Neural cell (in vitro differentiated cells): Measurements from ENCODE around the gene AVEN. TPM values are rescaled to one million over a fixed set of nuclear protein-coding genes. Genes with fewer than 3 reads are reported as not detected.

Experiments
- H2AFZ ChIP-seq: fragments of 200-600, 300-800 bp; sonication (generic), shearing (Covaris generic); 2 replicates; pipeline ENCODE4 v1.6.0; 2014; ENCODE audit warnings: low read depth, mild to moderate bottlenecking, antibody characterized with exemption, low read length, moderate library complexity
- H3F3A ChIP-seq: fragments of 200-600 bp; shearing (Covaris generic); 2 replicates; pipeline ENCODE4 v1.6.1; 2016; ENCODE audit warnings: mild to moderate bottlenecking, moderate library complexity, mixed read lengths, antibody characterized with exemption, low read length; ENCODE audit not compliant: insufficient read depth, poor library complexity, severe bottlenecking
- H3K27ac ChIP-seq: fragments of 200-600, 300-800 bp; sonication (generic), shearing (Covaris generic); 2 replicates; pipeline ENCODE4 v1.5.1; 2014; ENCODE audit warnings: mild to moderate bottlenecking, low read length, moderate library complexity
- H3K27me3 ChIP-seq: fragments of 300-800, 200-600 bp; sonication (generic), shearing (Covaris generic); 2 replicates; pipeline ENCODE4 v1.6.0; 2014; ENCODE audit warnings: mild to moderate bottlenecking, low read depth, low read length, moderate library complexity; ENCODE audit not compliant: insufficient read depth
- H3K36me3 ChIP-seq: fragments of 300-800, 200-600 bp; sonication (generic), shearing (Covaris generic); 2 replicates; pipeline ENCODE4 v1.5.1; 2014; ENCODE audit warnings: mild to moderate bottlenecking, antibody characterized with exemption, low read length, moderate library complexity; ENCODE audit not compliant: insufficient read depth
- H3K4me2 ChIP-seq: fragments of 300-800, 200-600 bp; sonication (generic), shearing (Covaris generic); 2 replicates; pipeline ENCODE4 v1.6.0; 2014; ENCODE audit warnings: mild to moderate bottlenecking, low read length
- H3K4me3 ChIP-seq: fragments of 300-800, 200-600 bp; sonication (generic), shearing (Covaris generic); 2 replicates; pipeline ENCODE4 v1.5.1; 2014; ENCODE audit warnings: mild to moderate bottlenecking, low read length, moderate library complexity
- H3K79me2 ChIP-seq: fragments of 200-600 bp; shearing (Covaris generic); replicated peaks from 2 replicates; pipeline ENCODE4 v1.6.0; 2014; ENCODE audit warnings: mild to moderate bottlenecking, low read length, moderate library complexity; ENCODE audit not compliant: insufficient read depth
- H3K9ac ChIP-seq: fragments of 300-800, 200-600 bp; sonication (generic), shearing (Covaris generic); 2 replicates; pipeline ENCODE4 v1.6.1; 2016; ENCODE audit warnings: mild to moderate bottlenecking, low read length, mixed read lengths
- H3K9me2 ChIP-seq: fragments of 200-600 bp; shearing (Covaris generic); 2 replicates; pipeline ENCODE4 v1.6.1; 2016; ENCODE audit warnings: mild to moderate bottlenecking, low read length, mixed read lengths; ENCODE audit not compliant: insufficient read depth
- H3K9me3 ChIP-seq: fragments of 200-600, 300-800 bp; sonication (generic), shearing (Covaris generic); 2 replicates; pipeline ENCODE4 v1.6.1; 2016; ENCODE audit warnings: mild to moderate bottlenecking, mixed run types, low read length, moderate library complexity, mixed read lengths
- H4K20me1 ChIP-seq: fragments of 200-600 bp; shearing (Covaris generic); 2 replicates; pipeline ENCODE4 v1.6.1; 2016; ENCODE audit warnings: mild to moderate bottlenecking, mixed run types; ENCODE audit not compliant: insufficient read depth
- CTCF ChIP-seq: fragments of 450-650 bp; IDR thresholded peaks from 2 replicates; pipeline ENCODE4 v1.5.1; 2014; ENCODE audit warnings: antibody characterized with exemption, mild to moderate bottlenecking, moderate library complexity; ENCODE audit not compliant: poor library complexity, severe bottlenecking
- EP300 ChIP-seq: fragments of 450-650 bp; conservative IDR thresholded peaks from 2 replicates; pipeline ENCODE4 v1.6.1; 2014; ENCODE audit warnings: antibody characterized with exemption, mild to moderate bottlenecking, moderate library complexity; ENCODE audit not compliant: poor library complexity, severe bottlenecking
- EZH2 ChIP-seq: fragments of 200-600, 300-800 bp; shearing (Covaris generic), sonication (generic); IDR thresholded peaks from 2 replicates; pipeline ENCODE4 v1.6.1; 2014; ENCODE audit warnings: antibody characterized with exemption, low read length, borderline replicate concordance, mild to moderate bottlenecking; ENCODE audit not compliant: insufficient read depth, poor library complexity, severe bottlenecking
- MXI1 ChIP-seq: fragments of 450-650 bp; conservative IDR thresholded peaks from 2 replicates; pipeline ENCODE4 v1.6.1; 2014; ENCODE audit warnings: antibody characterized with exemption, mild to moderate bottlenecking; ENCODE audit not compliant: poor library complexity, severe bottlenecking
- POLR2AphosphoS5 ChIP-seq: IDR thresholded peaks from 2 replicates; pipeline ENCODE4 v1.6.1; 2012
- RAD21 ChIP-seq: fragments of 450-650 bp; conservative IDR thresholded peaks from 2 replicates; pipeline ENCODE4 v1.6.1; 2014; ENCODE audit warnings: antibody characterized with exemption, mild to moderate bottlenecking, moderate library complexity
- REST ChIP-seq: IDR thresholded peaks from 2 replicates; pipeline ENCODE4 v1.6.1; 2012; ENCODE audit warnings: borderline replicate concordance
- SMC3 ChIP-seq: fragments of 450-650 bp; conservative IDR thresholded peaks from 2 replicates; pipeline ENCODE4 v1.6.1; 2014; ENCODE audit warnings: antibody characterized with exemption, mild to moderate bottlenecking, moderate library complexity; ENCODE audit not compliant: poor library complexity
- TAF1 ChIP-seq: IDR thresholded peaks from 2 replicates; pipeline ENCODE4 v1.6.1; 2012; ENCODE audit warnings: low read depth
- polyA plus RNA-seq: library from polyadenylated mRNA; depleted of rRNA; stranded (reverse); fragments of >200 nt; gene quantifications from 2 replicates; pipeline ENCODE4 v1.2.3, GENCODE V29; 2014

AVEN gene
- polyA plus RNA-seq, 1 donor from 2014 or later: 14.1 TPM

GRCh38 chr15:33872416-33873106 is 166.4 kb downstream of the AVEN start:
- no peak overlapping the region for H3K9ac ChIP-seq
- H3K9me3 ChIP-seq: no peaks in the 10 kb centered on the region
- no peak for TF ChIP-seq POLR2AphosphoS5
- no peak for TF ChIP-seq EP300
- TF ChIP-seq TAF1: no peak
- TF ChIP-seq MXI1: no peak
- TF ChIP-seq REST: no peak
- no peak for TF ChIP-seq EZH2
- no peak for TF ChIP-seq RAD21
- no peak for TF ChIP-seq SMC3
- no peaks in the 10 kb centered on the region for H3K36me3 ChIP-seq
- H2AFZ ChIP-seq: no peak overlapping the region
- H4K20me1 ChIP-seq: no peaks in the 10 kb centered on the region
- no peaks in the 10 kb centered on the region for H3K27me3 ChIP-seq
- no peak overlapping the region for H3K27ac ChIP-seq
- no peak overlapping the region for H3K4me3 ChIP-seq
- no peaks in the 10 kb centered on the region for H3K79me2 ChIP-seq
- H3K9me2 ChIP-seq: no peaks in the 10 kb centered on the region
- H3F3A ChIP-seq: no peaks in the 10 kb centered on the region
- no peak overlapping the region for H3K4me2 ChIP-seq

- Histone ChIP-seq H3K27ac (no peak overlapping the region), H3K36me3 (no peaks in the 10 kb centered on the region), H3K9ac (no peak overlapping the region), H2AFZ (no peak overlapping the region), H4K20me1 (no peaks in the 10 kb centered on the region), H3K27me3 (no peaks in the 10 kb centered on the region), H3K79me2 (no peaks in the 10 kb centered on the region), H3K9me2 (no peaks in the 10 kb centered on the region), H3K4me3 (no peak overlapping the region), H3K4me2 (no peak overlapping the region), H3K9me3 (no peaks in the 10 kb centered on the region), H3F3A (no peaks in the 10 kb centered on the region)
- no peak for TF ChIP-seq CTCF
- no peak for TF ChIP-seq TAF1
- no peak for TF ChIP-seq RAD21
- no peak for TF ChIP-seq MXI1
- no peak for TF ChIP-seq REST
- no peak for TF ChIP-seq EP300
- no peak for TF ChIP-seq EZH2
- no peak for TF ChIP-seq SMC3
- no peak for TF ChIP-seq POLR2AphosphoS5
Measured at GRCh38 chr15:33871980-33872379, 167.0 kb downstream of the AVEN start.
